ENCODE results near the gene TRIM17.

DNA sequence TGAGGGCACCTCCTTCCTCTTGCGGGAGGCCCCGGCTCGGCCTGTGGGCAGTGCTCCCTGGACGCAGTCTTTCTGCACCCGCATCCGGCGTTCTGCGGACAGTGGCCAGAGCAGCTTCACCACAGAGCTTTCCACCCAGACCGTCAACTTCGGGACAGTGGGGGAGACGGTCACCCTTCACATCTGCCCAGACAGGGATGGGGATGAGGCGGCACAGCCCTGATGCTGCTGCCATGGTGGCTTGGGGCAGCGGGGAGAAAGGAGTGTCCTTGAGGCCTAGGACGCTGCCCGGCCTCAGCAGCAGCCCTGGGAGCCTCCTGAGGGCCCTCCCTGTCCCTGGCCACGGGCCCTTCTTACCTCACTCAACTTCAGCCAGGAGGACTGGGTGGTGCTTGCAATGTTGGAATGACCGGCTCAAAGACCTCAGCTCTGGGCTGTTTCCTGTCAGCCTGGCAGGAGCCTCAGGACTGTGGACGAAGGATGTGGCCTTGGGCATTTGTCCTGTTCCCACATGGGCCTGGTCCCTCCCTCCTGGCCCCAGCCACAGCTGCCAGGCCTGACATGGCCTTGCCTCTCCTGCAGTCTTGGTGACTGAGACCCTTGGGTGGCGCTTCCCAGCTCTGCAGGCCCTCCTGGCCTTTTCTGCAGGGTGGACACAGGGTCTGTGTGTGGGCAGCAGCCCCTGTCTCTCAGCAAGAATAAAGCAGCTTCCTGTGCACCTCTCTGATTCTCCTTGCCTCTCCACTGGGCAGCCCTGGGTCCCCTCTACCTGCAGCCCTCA lies 55.9 kb downstream of the TRIM17 start:
- TF ChIP-seq, protein P1, sequence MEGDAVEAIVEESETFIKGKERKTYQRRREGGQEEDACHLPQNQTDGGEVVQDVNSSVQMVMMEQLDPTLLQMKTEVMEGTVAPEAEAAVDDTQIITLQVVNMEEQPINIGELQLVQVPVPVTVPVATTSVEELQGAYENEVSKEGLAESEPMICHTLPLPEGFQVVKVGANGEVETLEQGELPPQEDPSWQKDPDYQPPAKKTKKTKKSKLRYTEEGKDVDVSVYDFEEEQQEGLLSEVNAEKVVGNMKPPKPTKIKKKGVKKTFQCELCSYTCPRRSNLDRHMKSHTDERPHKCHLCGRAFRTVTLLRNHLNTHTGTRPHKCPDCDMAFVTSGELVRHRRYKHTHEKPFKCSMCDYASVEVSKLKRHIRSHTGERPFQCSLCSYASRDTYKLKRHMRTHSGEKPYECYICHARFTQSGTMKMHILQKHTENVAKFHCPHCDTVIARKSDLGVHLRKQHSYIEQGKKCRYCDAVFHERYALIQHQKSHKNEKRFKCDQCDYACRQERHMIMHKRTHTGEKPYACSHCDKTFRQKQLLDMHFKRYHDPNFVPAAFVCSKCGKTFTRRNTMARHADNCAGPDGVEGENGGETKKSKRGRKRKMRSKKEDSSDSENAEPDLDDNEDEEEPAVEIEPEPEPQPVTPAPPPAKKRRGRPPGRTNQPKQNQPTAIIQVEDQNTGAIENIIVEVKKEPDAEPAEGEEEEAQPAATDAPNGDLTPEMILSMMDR (IDR thresholded peaks at IDR 0.05; ENCODE audit: low read length) = no peak
- TF ChIP-seq EZH2 (IDR thresholded peaks at IDR 0.05; ENCODE audit: borderline replicate concordance, low read length) = no peak
